HG03342 (cell line): ENCODE results near the gene OR10T2.
"Not testable (repeated sequence)": the region's sequence is repeated elsewhere in the genome, so short reads cannot be mapped to it uniquely, and the experiment has no call there.

Experiments used
- ATAC-seq: cut with Tn5 transposase; IDR thresholded peaks from one replicate; pipeline ENCODE4 v1.9.1; 2021; ENCODE audit warnings: mild to moderate bottlenecking, moderate library complexity; ENCODE audit not compliant: unreplicated experiment

The OR10T2 gene, protein sequence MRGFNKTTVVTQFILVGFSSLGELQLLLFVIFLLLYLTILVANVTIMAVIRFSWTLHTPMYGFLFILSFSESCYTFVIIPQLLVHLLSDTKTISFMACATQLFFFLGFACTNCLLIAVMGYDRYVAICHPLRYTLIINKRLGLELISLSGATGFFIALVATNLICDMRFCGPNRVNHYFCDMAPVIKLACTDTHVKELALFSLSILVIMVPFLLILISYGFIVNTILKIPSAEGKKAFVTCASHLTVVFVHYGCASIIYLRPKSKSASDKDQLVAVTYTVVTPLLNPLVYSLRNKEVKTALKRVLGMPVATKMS

DNA sequence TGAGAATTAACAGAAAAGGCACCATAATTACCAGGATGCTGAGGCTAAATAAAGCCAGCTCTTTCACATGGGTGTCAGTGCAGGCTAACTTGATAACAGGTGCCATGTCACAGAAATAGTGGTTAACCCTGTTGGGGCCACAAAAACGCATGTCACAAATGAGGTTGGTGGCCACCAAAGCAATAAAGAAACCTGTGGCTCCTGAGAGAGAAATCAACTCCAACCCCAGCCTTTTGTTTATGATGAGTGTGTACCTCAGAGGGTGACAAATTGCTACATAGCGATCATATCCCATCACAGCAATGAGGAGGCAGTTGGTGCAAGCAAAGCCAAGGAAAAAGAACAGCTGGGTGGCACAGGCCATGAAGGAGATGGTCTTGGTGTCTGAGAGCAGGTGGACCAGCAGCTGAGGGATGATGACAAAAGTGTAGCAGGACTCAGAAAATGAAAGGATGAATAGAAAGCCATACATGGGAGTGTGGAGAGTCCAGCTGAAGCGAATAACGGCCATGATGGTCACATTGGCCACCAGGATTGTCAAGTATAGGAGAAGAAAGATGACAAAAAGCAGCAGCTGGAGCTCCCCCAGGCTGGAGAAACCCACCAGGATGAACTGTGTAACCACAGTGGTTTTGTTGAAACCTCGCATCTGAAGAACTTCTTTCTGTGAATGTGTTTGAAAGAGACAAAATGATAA is at the start of gene OR10T2:
Gene OR10T2 (minus strand): TSS at position 649 of the 697 bp plus-strand sequence. CDS start 0 bp downstream, at position 649.
- no peak for ATAC-seq

DNA sequence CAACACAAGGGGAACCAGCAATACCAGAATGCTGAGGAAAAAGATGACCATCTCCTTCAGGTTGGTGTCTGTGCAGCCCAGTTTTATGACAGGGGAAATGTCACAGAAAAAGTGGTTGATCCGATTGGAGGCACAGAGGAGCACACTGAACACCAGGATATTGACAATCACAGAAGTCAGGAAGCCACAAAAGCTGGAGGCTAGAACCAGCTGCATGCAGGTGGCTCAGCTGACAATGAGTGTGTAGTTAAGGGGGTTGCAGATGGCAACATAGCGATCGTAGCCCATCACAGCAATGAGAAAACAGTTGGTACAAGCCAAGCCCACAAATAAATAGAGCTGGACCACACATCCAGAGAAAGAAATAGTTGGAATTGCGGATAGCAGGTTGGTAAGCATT is 46.1 kb upstream of the OR10T2 start:
- no peak for ATAC-seq

DNA sequence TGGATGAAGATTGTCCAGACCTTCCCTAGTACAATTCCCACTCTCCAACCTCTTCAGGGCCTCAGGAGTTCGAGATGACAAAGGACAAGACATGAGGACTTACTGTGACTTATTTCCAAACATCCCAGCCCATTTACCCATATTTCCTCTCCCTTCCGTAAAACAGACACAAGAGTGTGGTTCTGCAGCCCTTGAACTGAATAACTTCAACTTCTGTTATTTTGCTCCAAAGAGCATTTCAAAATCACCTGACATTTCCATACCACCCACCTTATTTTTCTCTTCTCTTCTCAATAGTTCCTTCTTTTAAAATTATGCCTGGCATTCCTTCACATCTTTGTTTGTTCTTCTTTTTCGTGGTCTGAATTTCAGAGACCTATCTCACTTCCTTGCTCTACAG is 35.5 kb upstream of the OR10T2 start:
- ATAC-seq: no peak

DNA sequence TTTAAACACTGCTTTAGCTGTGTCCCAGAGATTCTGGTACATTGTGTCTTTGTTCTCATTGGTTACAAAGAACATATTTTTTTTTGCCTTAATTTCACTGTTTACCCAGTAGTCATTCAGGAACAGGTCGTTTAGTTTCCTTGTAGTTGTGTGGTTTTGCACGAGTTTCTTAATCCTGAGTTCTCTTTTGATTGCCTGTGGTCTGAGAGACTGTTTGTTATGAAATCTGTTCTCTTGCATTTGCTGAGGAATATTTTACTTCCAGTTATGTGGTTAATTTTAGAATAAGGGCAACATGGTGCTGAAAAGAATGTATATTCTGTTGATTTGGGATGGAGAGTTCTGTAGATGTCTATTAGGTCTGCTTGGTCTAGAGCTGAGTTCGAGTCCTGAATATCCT is 30.9 kb upstream of the OR10T2 start:
- not testable (repeated sequence) for ATAC-seq

DNA sequence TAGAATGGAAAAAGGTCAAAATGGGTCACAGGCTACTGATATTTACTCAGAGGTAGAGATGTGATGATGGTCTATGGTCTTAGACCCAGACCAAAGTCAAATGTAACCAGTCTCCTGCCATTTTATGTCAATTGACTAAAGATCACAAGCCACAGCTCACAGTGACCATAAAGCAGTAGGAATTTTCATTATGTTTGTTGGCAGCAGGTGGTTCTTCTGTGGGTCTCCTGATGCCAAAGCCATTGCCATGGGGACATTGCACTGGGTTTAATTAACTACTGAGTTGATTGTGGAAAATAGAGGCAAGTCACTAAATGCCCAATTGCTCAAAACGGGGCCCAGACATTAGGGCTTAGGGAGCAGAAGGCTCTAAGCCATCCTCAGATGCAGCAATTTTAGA is 26.9 kb upstream of the OR10T2 start, which contains the start of gene OR10K2:
Gene OR10K2 (minus strand): TSS at position 101 of the 400 bp plus-strand sequence. CDS start 5,371 bp downstream, outside the sequence.
- no peak for ATAC-seq

DNA sequence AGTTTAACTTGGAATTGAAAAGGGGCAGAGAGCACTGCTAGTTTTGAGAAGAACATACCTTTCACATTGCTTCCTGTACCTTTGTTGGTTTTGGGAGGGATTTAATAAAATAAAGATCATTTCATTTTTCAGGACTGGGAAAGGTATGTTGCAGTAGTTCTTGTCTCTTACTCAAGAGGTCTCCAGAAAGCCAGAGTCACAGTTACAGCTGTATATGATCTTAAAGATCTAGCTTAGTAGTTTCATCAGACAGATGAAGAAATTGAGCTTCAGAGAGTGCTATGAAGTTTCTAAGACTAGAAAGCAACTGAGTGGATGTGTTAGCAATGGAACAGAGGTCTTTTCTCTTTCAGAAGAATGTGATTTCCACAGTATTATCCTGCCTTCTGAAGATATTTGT is 25.8 kb upstream of the OR10T2 start:
- ATAC-seq: no peak

DNA sequence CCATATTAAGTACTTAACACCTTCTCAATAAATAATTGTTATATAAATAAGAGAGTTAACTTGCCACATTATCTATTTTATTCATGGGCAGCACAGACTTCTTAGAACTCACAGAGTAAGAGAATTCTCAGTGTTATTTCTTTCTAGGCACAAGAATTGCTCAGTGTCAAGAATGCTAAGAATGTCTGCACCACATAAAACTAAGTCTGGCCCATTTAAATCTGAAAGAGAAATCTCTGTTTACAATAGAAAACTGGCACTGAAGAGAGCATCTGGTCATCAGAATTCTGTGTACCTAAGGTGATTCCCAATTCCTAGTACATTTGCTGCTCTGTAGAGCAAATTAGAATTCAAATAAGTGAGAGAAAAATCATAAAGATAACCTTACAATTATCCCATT is 22.9 kb upstream of the OR10T2 start:
- no peak for ATAC-seq

DNA sequence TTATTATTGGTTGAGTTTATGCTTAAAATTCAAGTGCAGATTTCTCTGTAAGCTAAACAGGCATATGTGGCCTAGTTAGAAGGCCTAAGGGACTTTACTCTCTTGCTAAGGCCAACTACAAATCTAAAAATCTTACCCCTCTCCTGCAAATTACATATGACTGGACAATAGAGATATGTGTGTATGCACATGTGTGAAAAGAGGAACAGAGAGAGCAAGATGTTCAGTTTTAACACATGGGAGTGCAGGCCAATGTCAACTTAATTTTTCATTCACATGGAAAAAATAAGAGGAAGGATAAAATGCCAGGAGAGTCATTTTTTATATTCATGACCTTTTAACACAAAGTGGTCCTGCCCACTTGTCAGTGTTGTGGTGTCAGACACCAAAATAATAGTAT is 18.3 kb upstream of the OR10T2 start:
- ATAC-seq: no peak

DNA sequence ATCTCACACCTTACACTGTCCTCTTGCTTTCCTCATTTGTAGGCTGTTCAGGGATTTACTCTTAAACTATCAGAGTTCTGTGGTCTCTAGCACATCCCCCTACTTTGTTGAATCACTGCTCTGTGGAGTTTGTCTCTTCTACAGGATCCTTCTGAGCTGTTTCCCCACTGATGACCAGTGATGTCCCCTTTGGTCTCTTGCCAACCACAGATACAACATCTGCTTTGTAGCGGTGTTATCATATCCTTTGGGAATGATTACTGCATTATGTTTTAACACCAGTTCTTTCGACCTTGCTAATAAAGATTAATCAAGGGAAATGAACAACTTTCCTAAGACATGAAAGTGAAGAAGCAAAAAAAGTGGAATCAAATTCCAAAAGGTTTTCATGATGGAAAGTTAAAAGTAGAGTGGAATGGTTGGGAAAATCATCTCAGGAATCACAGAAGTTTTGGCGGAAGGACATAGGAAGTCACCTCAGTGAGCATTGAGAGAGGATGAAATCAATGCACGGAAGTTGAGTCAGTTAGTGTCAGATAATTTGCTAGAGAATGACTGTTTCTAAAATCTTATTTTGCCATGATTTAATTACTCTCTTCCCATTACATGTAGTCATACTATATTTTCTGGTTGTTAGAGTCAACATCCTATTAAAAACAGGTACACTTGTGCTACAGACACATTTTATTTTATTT is 15.5 kb upstream of the OR10T2 start:
- ATAC-seq: no peak

DNA sequence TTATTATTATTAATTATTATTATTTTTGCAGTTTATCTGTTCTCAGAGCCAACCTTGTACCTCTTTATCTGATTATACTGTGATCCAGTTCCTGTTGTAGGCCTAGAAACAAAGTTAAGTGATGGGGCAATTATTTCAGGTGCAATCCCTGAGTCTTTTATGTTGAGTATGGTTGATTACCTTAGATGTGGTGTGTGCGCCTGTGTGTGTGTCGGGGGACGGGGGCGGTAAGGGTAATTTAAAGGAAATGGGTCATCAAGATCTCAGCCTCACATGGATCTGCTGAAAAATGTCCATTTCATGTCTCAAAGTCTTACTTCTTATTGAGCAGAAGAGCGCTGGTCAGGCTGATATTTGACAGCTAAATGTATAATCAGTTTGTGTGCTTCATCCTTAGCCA is 7.8 kb upstream of the OR10T2 start:
- ATAC-seq: no peak

DNA sequence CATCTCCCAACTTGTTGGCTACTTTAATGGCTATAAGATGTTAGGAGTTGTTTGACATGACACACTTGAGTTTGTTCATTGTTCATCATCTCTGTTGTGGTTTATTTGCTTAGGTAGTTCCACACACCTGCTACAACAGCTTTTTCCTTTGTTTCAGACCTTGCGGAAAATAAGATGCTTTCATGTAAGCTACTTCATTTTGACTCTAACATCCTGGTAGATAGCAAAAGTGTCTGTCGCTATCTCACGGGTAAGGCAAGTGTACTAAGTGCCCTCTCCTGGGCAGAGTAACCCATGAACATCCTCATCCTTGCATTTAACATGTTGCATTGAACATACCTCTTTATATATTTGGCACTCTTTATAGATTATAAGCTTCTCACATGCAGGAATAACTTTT is 1.6 kb upstream of the OR10T2 start:
- no peak for ATAC-seq

DNA sequence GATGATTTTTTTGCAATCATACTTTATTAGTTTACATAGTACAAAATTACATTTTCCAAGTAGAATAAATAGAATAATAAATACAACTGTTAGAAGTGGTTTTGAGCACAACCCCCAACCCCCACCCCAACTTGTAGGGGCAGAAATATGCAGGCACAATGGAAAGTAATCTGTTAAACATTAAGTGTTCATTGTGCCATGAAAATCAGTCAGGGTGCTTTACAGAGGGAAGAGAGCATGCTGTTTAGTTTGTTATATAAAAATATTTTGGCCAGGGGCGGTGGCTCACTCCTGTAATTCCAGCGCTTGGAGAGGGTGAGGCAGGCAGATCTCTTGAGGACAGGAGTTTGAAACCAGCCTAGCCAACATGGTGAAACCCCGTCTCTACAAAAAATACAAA is 2.6 kb downstream of the OR10T2 start:
- no peak for ATAC-seq

DNA sequence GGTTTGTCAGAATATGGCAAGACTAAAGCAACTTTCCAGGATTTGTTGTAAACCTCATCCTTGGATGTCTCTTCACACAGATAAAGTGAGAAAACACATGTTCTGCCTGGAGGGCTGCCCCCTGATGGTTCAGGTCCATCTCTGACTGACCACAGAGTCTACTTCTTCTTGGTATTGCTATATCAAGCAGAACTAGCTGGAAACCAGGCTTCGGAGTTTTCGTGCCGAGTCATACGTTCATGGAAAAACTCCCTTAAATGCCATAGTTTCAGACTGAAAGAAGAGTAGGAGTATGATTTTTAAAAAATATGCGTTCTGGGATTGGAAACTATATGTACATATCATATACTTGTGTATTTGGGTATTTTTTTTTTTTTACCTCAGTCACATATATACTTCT is 5.8 kb downstream of the OR10T2 start:
- ATAC-seq: no peak

DNA sequence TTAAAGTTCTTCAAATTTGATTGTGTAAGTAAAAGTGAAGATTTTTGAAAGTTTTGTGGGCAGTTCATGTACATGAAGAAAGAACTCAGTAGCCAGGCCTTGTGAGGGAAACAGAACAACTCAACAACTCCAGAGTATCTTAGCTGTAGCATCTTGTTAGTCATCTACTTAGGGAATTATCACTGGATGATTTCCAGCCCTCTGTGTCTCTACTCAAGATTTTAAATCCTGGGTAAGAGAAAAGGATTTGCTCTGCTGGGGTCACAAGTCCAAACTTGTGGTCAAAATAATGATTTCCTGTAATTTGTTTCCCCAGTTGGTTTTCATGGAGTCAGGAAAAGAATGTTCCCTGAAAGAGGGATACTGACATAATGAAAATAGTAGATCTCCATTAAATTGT is 8.2 kb downstream of the OR10T2 start:
- no peak for ATAC-seq

DNA sequence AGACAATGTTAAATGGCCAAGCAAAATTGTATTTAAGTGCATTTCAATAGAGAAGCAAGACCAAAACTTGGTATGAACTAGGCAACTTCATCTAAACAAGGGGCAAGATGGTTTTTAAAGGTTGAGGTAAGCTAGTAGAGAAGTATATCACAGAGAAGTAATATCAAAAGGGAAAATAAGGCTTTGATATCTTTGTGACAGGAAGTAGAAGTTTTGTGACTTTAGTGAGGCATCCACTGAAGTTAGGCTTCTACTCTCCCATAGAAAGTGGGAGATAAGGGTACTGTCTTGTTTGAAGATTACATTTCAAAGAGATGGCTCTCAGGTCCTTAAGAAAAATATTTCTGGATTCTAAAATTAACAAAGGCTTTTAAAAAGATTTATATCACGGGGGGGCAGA is 8.9 kb downstream of the OR10T2 start:
- ATAC-seq: no peak

DNA sequence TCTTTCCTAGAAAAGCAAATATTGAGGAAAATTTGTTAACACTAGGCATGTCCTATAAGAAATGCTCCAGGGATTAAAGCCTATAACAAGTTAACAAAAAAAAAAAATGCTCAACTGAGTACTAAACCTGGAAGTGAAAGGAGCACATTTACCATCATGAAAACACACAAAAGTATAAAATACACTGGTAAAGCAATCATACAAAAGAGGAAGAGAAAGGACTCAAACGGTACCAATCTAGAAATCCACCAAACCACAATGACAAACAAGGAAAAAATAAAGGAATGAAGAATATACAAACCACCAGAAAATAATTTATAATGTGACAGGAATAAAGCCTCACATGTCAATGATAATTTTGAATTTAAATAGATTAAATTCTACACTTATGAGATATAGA is 24.4 kb downstream of the OR10T2 start:
- no peak for ATAC-seq

DNA sequence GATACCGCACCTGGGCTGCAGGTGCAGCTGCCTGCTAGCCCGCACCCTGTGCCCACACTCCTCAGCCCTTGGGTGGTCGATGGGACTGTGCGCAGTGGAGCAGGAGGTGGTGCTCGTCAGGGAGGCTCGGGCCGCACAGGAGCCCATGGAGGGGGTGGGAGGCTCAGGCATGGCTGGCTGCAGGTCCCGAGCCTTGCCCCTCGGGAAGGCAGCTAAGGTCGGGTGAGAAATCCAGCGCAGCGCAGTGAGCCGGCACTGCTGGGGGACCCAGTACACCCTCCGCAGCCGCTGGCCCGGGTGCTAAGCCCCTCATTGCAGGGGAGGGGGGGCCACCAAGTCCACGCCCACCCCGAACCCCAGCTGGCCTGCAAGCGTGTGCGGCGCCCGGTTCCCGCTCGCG is 25.2 kb downstream of the OR10T2 start:
- ATAC-seq: not testable (repeated sequence)

DNA sequence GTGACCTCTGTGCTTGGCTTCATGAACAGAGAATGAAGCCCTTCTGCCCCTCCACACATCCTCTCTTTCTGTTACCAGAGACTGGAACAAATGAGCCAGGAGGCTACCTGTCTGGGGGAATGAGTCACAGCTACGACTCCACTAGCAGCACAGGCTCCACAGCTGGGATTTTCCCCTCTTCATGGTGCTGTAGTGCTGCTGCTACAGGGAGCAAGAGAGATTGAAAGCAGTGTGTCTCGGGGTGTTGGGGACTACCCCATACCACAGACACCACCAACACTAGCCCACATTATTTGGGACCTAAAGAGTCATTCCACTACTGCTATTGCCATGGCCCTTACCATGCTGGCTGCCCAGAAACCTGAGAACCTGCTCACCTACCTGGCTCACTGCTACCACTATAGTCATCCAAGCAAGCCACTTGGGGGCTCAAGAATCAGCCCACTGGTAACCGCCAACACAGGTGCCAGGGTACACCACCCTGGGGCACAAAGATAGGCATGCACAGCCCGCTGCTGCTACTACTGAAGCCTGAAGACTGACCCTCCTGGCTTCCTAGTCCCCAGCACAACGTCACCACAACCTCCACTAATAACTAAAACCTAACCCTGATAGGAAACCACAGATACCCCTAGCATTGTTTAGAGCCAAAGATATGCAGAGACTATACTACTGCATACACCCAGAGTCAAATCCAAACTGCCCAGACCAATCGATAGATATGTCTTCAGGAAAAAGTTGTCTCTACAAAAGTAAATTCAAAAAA is 27.9 kb downstream of the OR10T2 start:
- peak; percentile 96 for ATAC-seq

DNA sequence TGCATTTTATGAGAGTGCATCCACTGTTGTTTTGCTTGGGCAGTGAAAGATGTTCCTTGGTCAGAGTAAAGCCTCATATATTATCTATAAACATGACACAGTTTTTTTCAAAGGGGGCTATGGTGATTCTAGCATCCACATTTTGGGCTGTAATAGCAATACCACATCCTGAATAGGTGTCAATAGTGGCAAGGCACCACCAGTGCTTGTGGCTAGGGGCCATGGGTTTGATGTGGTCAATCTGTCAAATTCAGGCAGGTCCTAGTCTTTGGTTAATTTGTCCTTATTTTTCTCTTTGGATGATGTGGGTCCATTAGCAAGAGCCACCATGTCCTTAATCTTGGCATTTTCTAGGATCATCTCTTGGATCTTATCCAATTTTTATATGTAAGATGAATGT is 32.5 kb downstream of the OR10T2 start:
- ATAC-seq: no peak

DNA sequence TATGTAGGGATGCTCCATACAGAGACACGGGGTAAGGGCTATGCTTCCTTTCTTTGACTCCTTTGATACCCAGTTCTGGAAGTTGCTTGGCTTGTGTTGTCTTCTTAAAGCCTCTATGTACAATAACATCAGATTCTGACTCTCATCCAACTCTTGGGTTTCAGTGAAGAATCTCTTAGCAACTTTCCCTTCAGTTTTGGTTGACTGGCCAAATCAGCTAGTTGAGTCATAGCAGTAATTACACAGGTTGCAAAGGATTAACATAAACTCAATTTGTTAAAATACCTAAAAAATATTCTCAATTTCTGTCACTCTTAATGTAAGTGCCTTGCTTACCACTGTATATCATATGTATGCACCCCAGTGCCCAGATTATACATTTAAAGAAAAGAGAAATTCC is 36.3 kb downstream of the OR10T2 start:
- ATAC-seq: no peak

DNA sequence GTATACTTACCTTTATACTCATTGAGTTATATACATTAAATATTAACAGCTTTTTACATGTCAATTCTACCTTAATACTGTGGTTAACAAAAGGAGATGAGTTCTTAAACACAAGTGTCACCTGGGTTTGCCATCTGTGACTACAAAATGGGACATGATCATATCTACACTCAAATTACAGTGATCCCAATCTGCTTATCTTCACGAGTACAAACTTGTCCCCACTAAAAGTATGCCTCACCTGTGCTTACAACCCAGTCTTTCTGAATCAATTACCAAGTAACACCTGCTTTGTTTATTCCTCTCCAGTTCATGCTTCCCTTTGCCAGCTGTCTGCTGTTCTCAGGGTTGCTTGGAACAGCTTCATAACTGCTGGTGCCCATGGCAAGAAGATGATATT is 36.8 kb downstream of the OR10T2 start:
- ATAC-seq: no peak
